Muscle layer of duodenum (tissue), 2 donors: Measurements from ENCODE around the gene PCBP3.

Experiments
- H3K27ac ChIP-seq: one replicate; pipeline ENCODE4 v1.7.0; 2013; ENCODE audit warnings: mild to moderate bottlenecking, low read length
- H3K27me3 ChIP-seq: one replicate; pipeline ENCODE4 v1.7.0; 2013; ENCODE audit warnings: low read depth, mild to moderate bottlenecking, control low read depth, low read length
- H3K36me3 ChIP-seq, 2 donors: one replicate each; pipeline ENCODE4 v1.7.0; 2013; ENCODE audit warnings: low read length in 2 of 2, control low read depth in 1 of 2, mild to moderate bottlenecking in 1 of 2; ENCODE audit not compliant: insufficient read depth in 2 of 2, control insufficient read depth in 1 of 2
- H3K4me1 ChIP-seq, 2 donors: one replicate each; pipeline ENCODE4 v1.7.0; 2013; ENCODE audit warnings: low read length in 2 of 2, mild to moderate bottlenecking in 2 of 2, control low read depth in 1 of 2, moderate library complexity in 1 of 2; ENCODE audit not compliant: insufficient read depth in 2 of 2, control insufficient read depth in 1 of 2
- H3K4me3 ChIP-seq, 2 donors: one replicate each; pipeline ENCODE4 v1.7.0; 2013; ENCODE audit warnings: low read length in 2 of 2, low read depth in 1 of 2, mild to moderate bottlenecking in 1 of 2
- H3K9me3 ChIP-seq, 2 donors: one replicate each; pipeline ENCODE4 v1.7.0; 2013; ENCODE audit warnings: low read length in 2 of 2, control low read depth in 1 of 2, mild to moderate bottlenecking in 1 of 2; ENCODE audit not compliant: control insufficient read depth in 1 of 2
- donor health status: healthy.

The PCBP3 gene

GRCh38 chr21:45900034-45900868, 256.7 kb downstream of the PCBP3 start:
- H3K27ac ChIP-seq: no peak overlapping the region

GRCh38 chr21:45901061-45901690, 257.7 kb downstream of the PCBP3 start:
- Histone ChIP-seq H3K27me3 (no peaks in the 10 kb centered on the region), H3K9me3 (no peaks in the 10 kb centered on the region), H3K27ac (no peak overlapping the region), H3K36me3 (no peaks in the 10 kb centered on the region), H3K4me1 (no peaks in the 10 kb centered on the region), H3K4me3 (no peak overlapping the region)

More at GRCh38 chr21:45900034-45900868, 256.7 kb downstream of the PCBP3 start:
- Histone ChIP-seq H3K36me3 (no peaks in the 10 kb centered on the region), H3K9me3 (no peaks in the 10 kb centered on the region), H3K4me3 (no peak overlapping the region), H3K27me3 (no peaks in the 10 kb centered on the region), H3K4me1 (no peaks in the 10 kb centered on the region)

GRCh38 chr21:45902292-45902995, 258.9 kb downstream of the PCBP3 start:
- Histone ChIP-seq H3K4me1 (no peaks in the 10 kb centered on the region), H3K27ac (no peak overlapping the region), H3K36me3 (no peaks in the 10 kb centered on the region), H3K9me3 (no peaks in the 10 kb centered on the region), H3K27me3 (no peaks in the 10 kb centered on the region), H3K4me3 (no peak overlapping the region)

GRCh38 chr21:45905196-45905595, 261.7 kb downstream of the PCBP3 start:
- no peaks in the 10 kb centered on the region for H3K9me3 ChIP-seq
- H3K27me3 ChIP-seq: no peaks in the 10 kb centered on the region
- H3K4me3 ChIP-seq: no peak overlapping the region
- no peaks in the 10 kb centered on the region for H3K4me1 ChIP-seq
- H3K27ac ChIP-seq: no peak overlapping the region
- no peaks in the 10 kb centered on the region for H3K36me3 ChIP-seq

- Histone ChIP-seq H3K4me1 (no peaks in the 10 kb centered on the region), H3K4me3 (no peak overlapping the region), H3K27me3 (no peaks in the 10 kb centered on the region), H3K27ac (no peak overlapping the region), H3K9me3 (no peaks in the 10 kb centered on the region), H3K36me3 (no peaks in the 10 kb centered on the region)
Measured at GRCh38 chr21:45906196-45906805, 262.8 kb downstream of the PCBP3 start.

- Histone ChIP-seq H3K27ac (no peak overlapping the region), H3K4me1 (no peaks in the 10 kb centered on the region), H3K9me3 (no peaks in the 10 kb centered on the region), H3K27me3 (no peaks in the 10 kb centered on the region), H3K4me3 (no peak overlapping the region), H3K36me3 (no peaks in the 10 kb centered on the region)
Measured at GRCh38 chr21:45906859-45907258, 263.3 kb downstream of the PCBP3 start.

GRCh38 chr21:45908536-45909237, 265.2 kb downstream of the PCBP3 start:
- Histone ChIP-seq H3K27ac (no peak overlapping the region), H3K27me3 (no peaks in the 10 kb centered on the region), H3K9me3 (no peaks in the 10 kb centered on the region), H3K4me3 (no peak overlapping the region), H3K4me1 (no peaks in the 10 kb centered on the region), H3K36me3 (no peaks in the 10 kb centered on the region)

GRCh38 chr21:45909238-45909988, 265.9 kb downstream of the PCBP3 start:
- H3K36me3 ChIP-seq: no peaks in the 10 kb centered on the region
- no peak overlapping the region for H3K27ac ChIP-seq
- no peaks in the 10 kb centered on the region for H3K9me3 ChIP-seq
- H3K27me3 ChIP-seq: no peaks in the 10 kb centered on the region
- no peaks in the 10 kb centered on the region for H3K4me1 ChIP-seq
- no peak overlapping the region for H3K4me3 ChIP-seq

- Histone ChIP-seq H3K36me3 (no peaks in the 10 kb centered on the region), H3K27ac (no peak overlapping the region), H3K27me3 (no peaks in the 10 kb centered on the region), H3K4me1 (no peaks in the 10 kb centered on the region), H3K4me3 (no peak overlapping the region), H3K9me3 (no peaks in the 10 kb centered on the region)
Measured at GRCh38 chr21:45910155-45910547, 266.6 kb downstream of the PCBP3 start.

- Histone ChIP-seq H3K36me3 (no peaks in the 10 kb centered on the region), H3K4me3 (no peak overlapping the region), H3K27ac (no peak overlapping the region), H3K4me1 (no peaks in the 10 kb centered on the region), H3K27me3 (no peaks in the 10 kb centered on the region), H3K9me3 (no peaks in the 10 kb centered on the region)
Measured at GRCh38 chr21:45910548-45911221, 267.2 kb downstream of the PCBP3 start.
